ENCODE results near the gene ZNF431. TPM values are rescaled to one million over a fixed set of nuclear protein-coding genes. Genes with fewer than 3 reads are reported as not detected.
"Not testable (repeated sequence)": the region's sequence is repeated elsewhere in the genome, so short reads cannot be mapped to it uniquely, and the experiment has no call there.

The ZNF431 gene
- total RNA-seq, 1 donor = 4.0 TPM

DNA sequence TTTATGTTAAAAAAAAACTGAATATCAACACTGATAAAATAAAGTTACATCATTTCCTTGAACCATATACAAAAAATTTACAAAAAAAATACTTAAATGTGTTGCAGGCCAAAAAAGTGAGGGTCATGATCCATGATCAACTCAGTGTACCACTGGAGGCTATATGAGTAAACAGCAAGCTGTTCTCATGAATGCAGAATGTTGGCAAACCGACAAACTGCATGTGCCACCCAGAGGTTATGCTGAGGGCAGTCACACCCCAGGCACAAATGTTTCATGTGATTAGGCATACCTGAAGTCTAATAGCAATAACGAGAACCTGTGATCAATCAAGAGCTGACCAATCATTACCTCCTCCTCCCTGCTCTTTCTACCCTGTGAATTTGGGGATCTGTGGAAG is 91.9 kb downstream of the ZNF431 start:
- no peaks in the 10 kb centered on the region for H3K36me3 ChIP-seq (ENCODE audit: insufficient read depth, low read length)
- no peak overlapping the region for H3K4me3 ChIP-seq (ENCODE audit: insufficient read depth, low read length)
- no peak overlapping the region for H2AFZ ChIP-seq (ENCODE audit: low read length)
- no peaks in the 10 kb centered on the region for H3K79me2 ChIP-seq (ENCODE audit: insufficient read depth, low read length)
- H4K20me1 ChIP-seq (ENCODE audit: insufficient read depth, low read length) = no peaks in the 10 kb centered on the region
- no peaks in the 10 kb centered on the region for H3K9me3 ChIP-seq (ENCODE audit: low read depth, low read length)
- TF ChIP-seq, protein P1, sequence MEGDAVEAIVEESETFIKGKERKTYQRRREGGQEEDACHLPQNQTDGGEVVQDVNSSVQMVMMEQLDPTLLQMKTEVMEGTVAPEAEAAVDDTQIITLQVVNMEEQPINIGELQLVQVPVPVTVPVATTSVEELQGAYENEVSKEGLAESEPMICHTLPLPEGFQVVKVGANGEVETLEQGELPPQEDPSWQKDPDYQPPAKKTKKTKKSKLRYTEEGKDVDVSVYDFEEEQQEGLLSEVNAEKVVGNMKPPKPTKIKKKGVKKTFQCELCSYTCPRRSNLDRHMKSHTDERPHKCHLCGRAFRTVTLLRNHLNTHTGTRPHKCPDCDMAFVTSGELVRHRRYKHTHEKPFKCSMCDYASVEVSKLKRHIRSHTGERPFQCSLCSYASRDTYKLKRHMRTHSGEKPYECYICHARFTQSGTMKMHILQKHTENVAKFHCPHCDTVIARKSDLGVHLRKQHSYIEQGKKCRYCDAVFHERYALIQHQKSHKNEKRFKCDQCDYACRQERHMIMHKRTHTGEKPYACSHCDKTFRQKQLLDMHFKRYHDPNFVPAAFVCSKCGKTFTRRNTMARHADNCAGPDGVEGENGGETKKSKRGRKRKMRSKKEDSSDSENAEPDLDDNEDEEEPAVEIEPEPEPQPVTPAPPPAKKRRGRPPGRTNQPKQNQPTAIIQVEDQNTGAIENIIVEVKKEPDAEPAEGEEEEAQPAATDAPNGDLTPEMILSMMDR (IDR thresholded peaks at IDR 0.05; ENCODE audit: extremely low read depth, low read depth, low read length) = no peak
- no peaks in the 10 kb centered on the region for H3K4me1 ChIP-seq (ENCODE audit: insufficient read depth, low read length)
- no peak for DNase-seq (ENCODE audit: insufficient read length, low spot score, missing footprints)
- H3K4me2 ChIP-seq (ENCODE audit: insufficient read depth, low read length) = no peak overlapping the region
- no peak overlapping the region for H3K27ac ChIP-seq (ENCODE audit: low read depth, low read length)
- H3K27me3 ChIP-seq (ENCODE audit: insufficient read depth, low read length) = no peaks in the 10 kb centered on the region

DNA sequence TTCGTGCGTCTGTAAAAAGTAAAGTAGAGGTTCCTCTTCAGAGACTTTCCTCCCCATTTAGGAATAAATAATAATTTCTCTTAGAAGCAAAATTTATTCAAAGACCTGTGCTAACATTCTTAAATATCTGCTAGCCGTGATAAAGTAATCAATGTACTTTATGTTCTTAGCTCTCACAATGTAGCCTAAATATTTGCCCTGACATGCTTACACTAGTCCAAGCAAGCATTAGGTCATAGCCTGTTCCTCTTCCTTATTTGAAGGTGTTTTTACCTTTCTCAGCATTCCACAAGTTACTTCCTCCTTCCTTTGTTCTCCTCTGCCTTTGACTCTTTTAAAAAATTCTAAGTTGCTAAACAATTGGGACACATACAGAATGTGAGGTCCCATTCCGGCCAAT is 94.9 kb downstream of the ZNF431 start:
- H2AFZ ChIP-seq (ENCODE audit: low read length) = not testable (repeated sequence)

DNA sequence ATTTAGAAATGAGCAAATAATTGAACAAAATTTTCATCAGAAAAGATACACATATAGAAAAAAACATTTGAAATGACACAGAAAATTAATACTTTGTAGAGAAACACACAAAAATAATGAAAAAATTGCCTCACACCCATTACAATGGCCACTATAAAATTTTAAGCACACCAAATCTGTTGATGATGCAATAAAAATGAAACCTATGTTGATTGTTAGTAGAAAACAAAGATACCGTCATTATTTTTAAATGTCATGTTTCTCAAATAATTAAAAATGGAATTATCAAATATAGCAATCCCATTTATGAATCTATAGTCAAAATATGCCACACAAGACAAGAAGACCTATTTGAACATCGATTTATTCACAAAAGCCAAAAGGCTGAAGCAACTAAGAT is 96.8 kb downstream of the ZNF431 start:
- Histone ChIP-seq H3K4me1 (ENCODE audit: insufficient read depth, low read length) (no peaks in the 10 kb centered on the region), H3K9me3 (ENCODE audit: low read depth, low read length) (no peaks in the 10 kb centered on the region), H3K4me2 (ENCODE audit: insufficient read depth, low read length) (no peak overlapping the region), H3K27ac (ENCODE audit: low read depth, low read length) (no peak overlapping the region), H4K20me1 (ENCODE audit: insufficient read depth, low read length) (no peaks in the 10 kb centered on the region), H3K27me3 (ENCODE audit: insufficient read depth, low read length) (no peaks in the 10 kb centered on the region), H2AFZ (ENCODE audit: low read length) (no peak overlapping the region), H3K4me3 (ENCODE audit: insufficient read depth, low read length) (no peak overlapping the region), H3K79me2 (ENCODE audit: insufficient read depth, low read length) (no peaks in the 10 kb centered on the region), H3K36me3 (ENCODE audit: insufficient read depth, low read length) (no peaks in the 10 kb centered on the region)
- no peak for DNase-seq (ENCODE audit: insufficient read length, low spot score, missing footprints)
- TF ChIP-seq, protein P1 (IDR thresholded peaks at IDR 0.05; ENCODE audit: extremely low read depth, low read depth, low read length) = no peak

More for the DNA sequence above, 94.9 kb downstream of the ZNF431 start:
- not testable (repeated sequence) for H3K4me3 ChIP-seq (ENCODE audit: insufficient read depth, low read length); H3K27me3 ChIP-seq (ENCODE audit: insufficient read depth, low read length); H3K9me3 ChIP-seq (ENCODE audit: low read depth, low read length); H3K79me2 ChIP-seq (ENCODE audit: insufficient read depth, low read length); H3K36me3 ChIP-seq (ENCODE audit: insufficient read depth, low read length); H3K4me2 ChIP-seq (ENCODE audit: insufficient read depth, low read length); H3K4me1 ChIP-seq (ENCODE audit: insufficient read depth, low read length); DNase-seq (ENCODE audit: insufficient read length, low spot score, missing footprints); H4K20me1 ChIP-seq (ENCODE audit: insufficient read depth, low read length); H3K27ac ChIP-seq (ENCODE audit: low read depth, low read length)

Small RNA genes lying within 50 kb of the gene (small RNA-seq; reads per million reads assigned to genes)
- not detected for gene RNA5SP469

Other genes with a start within 250 kb of the ZNF431 start
- gene ZNF85, start 218.8 kb upstream of the ZNF431 start, total RNA-seq = 9.8 and 10.9 TPM in 2 replicates
- 11.9 and 14.1 TPM in 2 replicates for gene ZNF430, start 121.4 kb upstream of the ZNF431 start, total RNA-seq
- 5.1 and 5.6 TPM in 2 replicates for gene ZNF714, start 59.8 kb upstream of the ZNF431 start, total RNA-seq
- 9.7 and 10.9 TPM in 2 replicates for gene ZNF708, start 187.4 kb downstream of the ZNF431 start, total RNA-seq
- gene ZNF738, start 217.0 kb downstream of the ZNF431 start, total RNA-seq = 2.9 and 3.2 TPM in 2 replicates

All from osteoblast (primary cell).